LHCN-M2 (cell line): ENCODE data around the gene MRPS14. TPM values are rescaled to one million over a fixed set of nuclear protein-coding genes. Genes with fewer than 3 reads are reported as not detected.
"Not testable (repeated sequence)": the region's sequence is repeated elsewhere in the genome, so short reads cannot be mapped to it uniquely, and the experiment has no call there.

Source experiments
- DNase-seq: peaks from one replicate; pipeline ENCODE4 v3.0.0-alpha.2; 2012; ENCODE audit warnings: low read depth
- total RNA-seq: library from RNA; depleted of rRNA; stranded (reverse); fragments of >200 nt; gene quantifications from 2 replicates; pipeline ENCODE4 v1.2.3, GENCODE V29; 2014

MRPS14 gene
- total RNA-seq, 1 experiment from 2014 or later, result 17.2 TPM

DNA sequence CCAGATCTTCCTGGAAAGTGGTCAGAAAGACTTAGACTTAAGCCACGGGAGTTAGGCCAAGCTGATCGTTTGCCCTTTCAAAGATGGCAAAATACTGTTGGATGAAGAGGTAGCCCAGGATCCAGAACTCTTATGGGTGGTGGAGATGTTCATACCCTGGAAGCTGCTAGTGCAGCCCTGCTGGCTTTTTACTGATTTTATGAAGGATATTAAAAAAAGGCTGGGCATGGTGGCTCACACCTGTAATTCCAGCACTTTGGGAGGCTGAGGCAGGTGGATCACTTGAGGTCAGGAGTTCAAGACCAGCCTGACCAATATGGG lies 657 bp upstream of the MRPS14 start:
- not testable (repeated sequence) for DNase-seq

DNA sequence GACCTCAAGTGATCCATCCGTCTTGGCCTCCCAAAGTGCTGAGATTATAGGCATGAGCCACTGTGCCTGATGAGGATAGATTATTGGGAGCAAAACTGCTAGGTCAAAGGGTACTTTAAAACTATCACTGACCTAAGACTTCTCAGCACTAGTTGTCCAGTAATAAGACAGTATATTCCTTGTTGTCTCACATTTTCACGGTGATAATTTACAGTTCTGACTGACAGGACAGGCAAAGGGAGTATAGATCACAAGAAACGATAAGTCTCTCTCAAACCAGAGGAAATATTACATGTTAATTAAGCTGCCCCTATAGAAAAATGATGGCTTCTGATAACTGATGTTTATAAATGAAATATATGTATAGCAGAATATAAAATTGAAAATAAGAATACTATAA lies 3.7 kb downstream of the MRPS14 start:
- no peak for DNase-seq

DNA sequence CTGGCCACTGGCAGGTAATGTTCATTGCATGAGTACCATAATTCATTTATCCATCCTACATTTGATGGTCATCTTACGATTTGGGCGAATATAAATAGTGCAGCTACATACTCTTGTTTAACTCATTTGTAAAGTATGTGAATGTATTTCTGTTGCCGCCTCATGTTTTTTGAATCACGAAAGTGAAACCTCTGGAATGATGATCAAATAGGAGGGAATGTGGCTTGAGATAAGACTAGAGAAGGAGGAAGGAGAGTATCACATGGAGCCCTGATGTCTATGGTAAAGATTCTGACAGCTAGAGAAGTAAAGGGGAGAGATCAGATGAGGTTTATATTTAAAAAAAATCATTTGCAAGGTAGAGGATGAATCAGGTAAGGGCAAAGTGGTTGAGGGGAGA lies 8.0 kb downstream of the MRPS14 start:
- no peak for DNase-seq

DNA sequence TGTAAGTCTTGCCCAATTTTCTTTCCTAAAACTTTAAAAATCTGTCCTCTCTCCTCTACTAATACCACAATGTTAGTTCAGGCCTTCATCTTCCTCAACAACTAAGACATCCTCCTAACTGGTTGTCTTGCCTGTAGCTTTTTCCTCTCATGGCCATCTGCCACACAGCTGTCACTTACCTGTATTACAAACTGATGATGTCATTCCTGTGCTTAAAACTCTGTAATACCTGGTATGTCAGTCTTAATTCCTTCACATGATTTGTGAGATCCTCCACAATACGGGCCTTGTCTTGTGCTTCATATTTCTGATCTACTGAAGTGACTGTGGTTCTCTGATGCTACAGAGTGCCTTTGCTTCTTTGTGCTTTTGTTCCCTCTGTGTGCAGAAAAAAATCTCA lies 9.8 kb downstream of the MRPS14 start:
- no peak for DNase-seq

DNA sequence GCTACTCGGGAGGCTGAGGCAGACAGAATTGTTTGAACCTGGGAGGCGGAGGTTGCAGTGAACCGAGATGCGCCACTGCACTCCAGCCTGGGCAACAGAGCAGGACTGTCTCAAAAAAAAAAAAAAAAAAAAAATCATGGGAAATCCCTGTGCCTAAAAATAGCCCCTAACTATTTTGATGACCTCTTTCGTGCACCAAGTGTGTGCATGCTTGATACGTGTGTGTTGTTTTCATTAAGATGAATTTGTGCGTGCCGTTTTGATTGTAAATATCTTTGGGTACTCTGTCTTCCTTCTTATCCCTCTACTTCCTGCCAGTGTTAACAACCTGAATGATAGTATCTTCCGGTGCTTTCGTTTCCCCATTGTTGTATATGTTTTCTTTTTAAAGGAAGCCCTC lies 13.7 kb downstream of the MRPS14 start:
- no peak for DNase-seq

DNA sequence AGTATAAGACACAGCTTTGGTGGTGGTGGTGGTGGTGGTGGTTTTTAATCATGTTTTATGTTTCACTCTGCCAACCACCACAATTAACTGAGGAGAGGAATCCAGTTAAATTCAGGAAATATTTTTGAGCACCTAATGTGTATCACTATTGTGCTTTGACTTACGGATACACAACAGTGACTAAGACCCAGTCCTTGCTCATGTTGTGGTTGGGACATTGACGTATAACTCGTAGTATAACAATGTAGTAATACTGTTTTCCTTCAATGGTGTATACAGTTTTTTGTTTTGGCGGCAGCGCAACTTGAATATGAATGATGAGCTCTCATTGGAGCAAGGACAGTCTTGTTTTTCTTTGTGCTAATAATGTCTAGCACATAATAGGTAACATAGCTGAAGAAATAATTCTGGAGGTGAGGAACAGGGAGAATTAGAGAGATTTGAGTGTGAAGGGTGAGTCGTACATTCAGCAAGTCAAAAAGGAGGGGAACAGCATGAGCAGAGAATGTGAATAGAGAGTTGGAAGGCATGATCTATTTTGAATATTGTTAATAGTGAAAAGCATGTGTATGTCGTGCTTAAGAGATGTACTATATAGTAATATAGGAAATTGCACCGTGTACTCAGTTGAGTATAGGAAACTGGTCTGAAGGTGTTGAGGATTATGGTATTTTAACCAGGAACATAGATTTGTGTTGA lies 18.0 kb downstream of the MRPS14 start:
- no peak for DNase-seq

DNA sequence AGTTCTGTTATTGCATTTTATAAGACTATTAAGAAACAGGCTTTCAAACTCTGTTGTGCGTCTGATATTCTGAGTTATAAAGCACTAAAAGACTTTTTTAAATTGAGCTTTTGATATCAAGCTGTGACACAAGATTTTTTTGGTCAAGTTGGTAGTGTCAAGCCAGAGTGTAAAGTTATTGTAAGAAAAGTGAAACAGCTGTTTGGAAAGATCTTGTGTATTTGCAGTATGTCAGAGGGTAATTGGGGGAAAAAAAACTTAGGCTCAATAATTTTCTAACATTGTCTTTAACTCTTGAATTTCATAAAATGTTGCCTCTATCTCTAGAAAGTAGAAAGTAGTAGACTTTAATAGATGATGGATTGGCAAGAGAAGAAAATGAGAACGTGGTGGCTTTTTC lies 19.7 kb downstream of the MRPS14 start:
- DNase-seq, result peak; percentile 30

DNA sequence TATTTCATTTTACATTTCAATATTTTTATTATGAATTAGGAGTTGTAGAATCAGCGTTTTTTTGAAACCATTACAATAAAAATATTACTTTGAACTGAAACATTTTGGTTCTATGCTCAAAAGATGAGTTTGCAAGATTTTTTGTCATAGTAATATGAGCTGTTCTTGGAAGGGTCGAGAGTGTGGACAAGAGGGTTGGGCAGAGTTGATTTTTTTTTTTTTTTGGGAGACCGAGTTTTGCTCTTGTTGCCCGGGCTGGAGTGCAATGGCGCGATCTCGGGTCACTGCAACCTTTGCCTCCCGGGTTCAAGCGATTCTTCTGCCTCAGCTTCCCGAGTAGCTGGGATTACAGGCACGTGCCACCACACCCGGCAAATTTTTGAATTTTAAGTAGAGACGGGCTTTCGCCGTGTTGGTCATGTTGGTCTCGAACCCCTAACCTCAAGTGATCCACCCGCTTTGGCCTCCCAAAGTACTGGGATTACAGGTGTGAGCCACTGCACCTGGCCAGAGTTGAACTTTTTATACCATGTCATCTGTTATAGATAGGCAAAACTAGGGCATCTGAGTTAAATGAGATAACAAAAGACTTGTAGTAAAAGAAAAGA lies 20.2 kb downstream of the MRPS14 start:
- DNase-seq, result no peak

DNA sequence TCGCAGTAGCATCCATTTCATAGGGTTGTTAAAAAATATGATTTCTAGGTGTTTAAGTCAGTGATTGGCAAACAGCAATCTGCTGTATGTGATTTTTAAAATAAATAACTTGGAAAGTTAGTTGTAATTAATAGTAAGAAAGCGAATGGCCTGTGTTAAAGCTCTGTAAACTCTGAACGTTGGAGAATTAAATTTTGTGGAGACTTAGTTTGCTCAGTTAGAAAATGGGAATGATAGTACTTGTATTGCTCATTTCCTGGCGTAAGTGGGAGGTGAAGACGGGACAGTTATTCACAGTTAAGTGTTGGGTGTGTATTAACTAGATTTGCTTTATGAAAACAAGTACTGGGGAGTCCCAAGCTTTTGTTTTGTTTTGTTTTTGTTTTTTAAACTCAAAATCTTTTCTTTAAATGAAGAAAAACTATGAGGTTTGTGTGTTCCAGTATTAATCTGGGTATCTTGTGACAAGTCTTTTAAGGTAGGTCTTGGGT lies 22.5 kb downstream of the MRPS14 start:
- no peak for DNase-seq

DNA sequence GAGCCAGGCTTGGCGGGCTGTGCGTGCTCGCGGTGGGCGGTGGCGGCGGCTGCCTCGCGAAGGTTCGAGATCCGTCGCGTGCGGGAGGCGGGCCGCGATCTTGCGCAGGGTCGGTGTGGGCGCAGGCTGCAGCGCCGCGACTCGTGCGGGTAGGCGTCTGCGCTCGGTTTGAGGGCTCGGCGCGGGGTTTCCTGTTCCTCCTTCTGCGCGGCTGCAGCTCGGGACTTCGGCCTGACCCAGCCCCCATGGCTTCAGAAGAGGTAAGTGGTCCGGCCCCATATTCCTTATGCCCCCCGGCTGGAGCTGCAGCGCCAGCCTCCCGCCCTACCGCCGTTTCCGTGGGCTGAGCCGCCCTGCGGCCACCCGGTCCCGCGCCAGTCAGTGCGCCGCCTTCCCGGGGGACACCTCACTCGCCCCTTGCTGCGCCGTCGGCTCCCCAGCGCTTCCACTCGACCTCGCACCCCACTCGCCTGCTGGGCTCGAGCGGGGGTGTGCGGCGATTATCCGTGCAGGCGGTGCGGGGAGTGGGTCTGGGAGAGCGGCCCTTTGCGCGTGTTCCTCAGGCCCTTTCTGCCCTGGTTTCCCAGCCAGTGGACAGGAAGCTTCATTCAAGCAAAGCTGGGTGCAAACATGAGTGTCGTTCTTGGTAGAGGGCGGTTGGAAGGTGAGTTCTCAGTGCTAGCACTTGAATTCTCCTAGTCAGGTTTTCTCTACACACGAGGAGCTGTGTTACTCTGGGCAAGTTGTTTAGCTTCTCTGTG lies 23.1 kb downstream of the MRPS14 start, which contains the start of gene CACYBP:
TSS of gene CACYBP (plus strand) at position 12 of the 761 bp plus-strand sequence. CDS start at position 246, 234 bp downstream.
- DNase-seq, result no peak

DNA sequence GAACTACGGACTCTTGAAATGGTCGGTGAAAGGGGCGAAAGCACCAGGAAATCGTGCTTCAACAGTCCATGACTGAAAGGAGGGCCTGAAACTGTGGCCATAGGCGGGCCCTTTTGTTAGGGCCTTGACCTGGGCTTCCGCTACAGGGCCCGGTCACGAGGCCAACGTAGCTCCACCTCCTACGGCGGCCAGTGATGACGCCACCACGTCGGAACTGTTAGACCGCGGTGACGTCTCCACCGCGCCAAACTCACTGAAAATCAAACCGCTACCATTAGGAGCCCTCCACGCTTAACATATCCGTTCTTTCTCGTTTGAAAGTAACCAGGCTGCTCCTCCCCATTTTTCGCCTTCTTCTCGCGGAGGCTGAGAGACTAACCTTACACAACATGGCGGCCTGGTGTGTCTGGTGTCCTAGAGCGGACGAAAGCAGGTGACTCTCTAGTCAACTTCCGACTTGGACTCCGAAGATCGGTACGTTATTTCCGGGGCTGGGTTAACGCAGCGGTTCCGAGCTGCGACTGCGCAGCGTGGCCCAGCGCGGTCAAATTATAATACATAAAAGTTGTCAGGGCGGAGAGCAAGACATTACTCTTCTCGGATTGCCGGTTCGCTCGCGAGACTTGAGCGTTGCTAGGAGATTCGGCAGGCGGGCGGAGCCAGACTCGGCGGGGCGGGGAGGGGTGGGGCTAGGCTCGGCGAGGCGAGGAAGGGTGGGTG lies 23.8 kb downstream of the MRPS14 start:
- DNase-seq, result peak; percentile 99

DNA sequence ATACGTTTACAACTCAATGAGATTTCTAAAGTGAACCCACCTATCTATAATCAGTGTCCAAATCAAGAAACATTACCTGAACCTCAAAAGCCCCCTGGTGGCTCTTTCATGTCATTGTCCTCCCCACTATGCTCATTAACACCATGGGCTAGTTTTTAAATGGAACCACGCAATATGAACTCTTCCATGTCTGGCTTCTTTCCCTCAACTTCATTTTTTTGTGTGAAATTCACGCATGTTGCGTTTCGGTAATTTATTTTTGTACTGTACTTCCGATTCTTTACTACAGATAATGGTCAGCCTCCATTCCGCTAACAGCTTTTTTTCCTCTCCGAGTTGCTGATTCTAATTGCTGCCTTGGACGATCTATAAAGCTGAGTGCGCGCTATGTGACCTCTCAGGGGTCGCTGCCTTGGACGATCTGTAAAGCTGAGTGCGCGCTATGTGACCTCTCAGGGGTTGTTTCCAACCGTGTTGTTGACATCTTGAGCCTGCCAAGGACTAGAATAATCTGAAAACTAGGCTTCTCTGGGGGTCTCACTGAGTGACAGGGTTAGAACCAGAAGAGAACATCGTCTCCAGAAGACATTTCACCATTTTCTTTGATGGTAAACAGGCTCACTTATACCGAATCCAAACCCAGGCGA lies 24.5 kb downstream of the MRPS14 start:
- peak; percentile 65 for DNase-seq

DNA sequence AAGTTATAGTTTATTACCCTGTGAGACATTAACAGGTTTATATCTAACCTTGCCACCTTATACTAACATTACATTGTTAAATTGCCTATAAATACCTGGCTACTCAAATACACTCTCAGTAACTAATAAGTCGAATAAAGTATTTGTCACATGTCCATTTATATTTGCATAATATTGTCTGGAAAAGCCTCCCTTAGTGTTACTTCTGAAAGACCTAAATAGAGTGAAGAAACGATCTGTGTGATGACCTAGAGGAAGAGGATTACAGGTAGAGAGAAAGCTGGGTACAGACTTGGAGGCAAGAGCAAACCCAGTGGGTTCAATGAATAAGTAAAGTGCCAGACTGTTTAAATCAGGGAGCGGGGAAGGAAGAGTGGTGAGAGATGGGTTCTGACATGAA lies 26.2 kb downstream of the MRPS14 start:
- DNase-seq, result no peak

DNA sequence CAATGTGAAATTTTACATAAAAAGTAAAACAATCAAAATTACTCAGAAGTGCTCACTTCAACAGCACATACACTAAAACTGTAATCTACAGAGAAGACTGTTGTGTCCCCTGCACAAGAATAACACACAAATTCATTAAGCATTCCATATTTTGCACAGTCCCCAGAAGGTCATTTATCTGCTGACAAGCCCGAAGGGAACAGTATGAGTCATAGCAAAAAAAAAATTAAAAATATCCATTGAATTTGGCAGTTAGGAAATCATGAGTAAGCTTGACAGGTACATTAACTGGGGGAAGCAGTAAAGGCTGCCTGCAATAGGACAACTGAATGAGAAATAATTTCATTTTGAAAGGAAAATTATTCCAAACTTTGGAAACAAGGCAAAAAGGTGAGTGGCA lies 26.7 kb downstream of the MRPS14 start:
- peak; percentile 52 for DNase-seq

DNA sequence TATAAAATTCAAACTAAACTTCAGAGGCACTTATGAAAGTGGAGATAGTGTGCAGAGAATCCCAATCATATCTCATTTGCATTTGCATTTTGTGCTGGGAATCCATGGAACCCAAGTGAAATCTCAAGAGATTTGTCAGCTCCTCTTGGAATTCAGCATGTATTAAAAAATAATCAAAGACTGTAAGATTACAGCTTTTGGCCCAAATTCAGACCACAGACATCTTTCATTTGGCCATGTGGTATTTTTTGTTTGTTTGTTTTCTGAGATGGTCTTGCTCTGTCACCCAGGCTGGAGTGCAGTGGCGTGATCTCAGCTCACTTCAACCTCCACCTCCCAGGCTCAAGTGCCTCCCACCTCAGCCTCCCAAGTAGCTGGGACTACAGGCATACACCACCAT lies 27.3 kb downstream of the MRPS14 start:
- DNase-seq, result no peak

DNA sequence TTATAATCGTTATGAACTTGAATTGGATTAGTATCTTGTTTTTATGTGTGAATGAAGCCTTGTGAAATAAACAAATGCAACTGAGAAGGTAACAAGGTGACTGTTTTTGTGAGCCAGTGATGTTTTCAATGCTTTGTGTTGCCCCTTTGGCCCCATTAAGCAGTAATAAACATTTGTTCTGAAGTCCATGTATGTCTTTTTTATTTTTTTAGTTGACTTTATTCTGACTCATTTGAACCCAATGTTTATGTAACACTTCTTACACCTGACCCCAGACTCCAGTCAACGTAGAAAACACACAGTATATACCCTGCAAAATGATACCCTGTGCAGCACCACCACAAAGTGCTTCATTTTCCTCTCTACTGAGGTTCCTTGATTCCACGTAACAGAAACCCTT lies 28.1 kb downstream of the MRPS14 start:
- no peak for DNase-seq

DNA sequence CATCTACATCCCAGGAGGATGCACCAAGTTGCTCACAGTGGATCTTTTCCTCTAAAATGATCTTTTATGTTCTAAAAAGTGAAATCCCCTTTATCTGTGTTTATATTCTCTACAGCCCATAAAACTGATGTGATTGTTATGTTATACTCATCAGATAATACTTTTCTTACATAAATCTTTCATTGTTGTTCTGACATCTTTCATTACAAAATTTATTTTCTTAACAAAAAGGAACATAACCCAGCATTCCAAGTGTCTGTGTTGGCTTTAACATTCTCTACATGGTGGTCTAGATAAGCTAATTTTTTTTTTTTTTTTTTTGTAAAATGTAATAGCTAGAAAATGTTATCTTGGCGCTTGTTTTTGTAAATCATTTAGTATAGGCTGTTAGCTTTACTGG lies 31.8 kb downstream of the MRPS14 start:
- DNase-seq, result no peak

DNA sequence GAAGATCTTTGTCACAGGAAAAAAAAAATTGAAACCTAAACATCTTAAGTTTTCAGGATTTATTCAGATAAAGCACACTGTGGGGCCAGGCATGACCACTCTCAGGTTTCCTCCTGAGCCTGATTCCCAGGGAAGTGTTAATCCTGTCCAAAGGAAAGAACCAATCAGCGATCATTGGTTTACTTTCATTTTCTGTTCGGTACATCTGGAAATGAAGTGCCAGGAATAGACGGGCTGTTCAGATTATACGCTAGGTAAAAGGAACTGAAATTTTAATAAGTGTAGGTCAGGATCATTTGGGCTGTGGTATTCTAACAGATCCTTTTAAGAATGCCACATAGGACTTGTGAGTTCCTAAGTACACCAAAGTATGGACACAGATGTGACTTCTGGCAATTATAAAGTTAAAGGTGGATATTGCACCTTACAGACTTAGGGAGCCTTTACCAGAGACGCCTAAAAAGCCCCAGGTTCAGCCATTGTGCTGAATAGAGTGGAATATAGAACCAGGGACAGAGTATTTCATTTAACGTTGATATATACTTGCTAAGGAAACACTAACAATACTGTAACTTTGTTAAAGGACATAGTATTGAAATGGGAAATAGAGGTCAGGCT lies 32.7 kb downstream of the MRPS14 start:
- DNase-seq, result peak; percentile 77

DNA sequence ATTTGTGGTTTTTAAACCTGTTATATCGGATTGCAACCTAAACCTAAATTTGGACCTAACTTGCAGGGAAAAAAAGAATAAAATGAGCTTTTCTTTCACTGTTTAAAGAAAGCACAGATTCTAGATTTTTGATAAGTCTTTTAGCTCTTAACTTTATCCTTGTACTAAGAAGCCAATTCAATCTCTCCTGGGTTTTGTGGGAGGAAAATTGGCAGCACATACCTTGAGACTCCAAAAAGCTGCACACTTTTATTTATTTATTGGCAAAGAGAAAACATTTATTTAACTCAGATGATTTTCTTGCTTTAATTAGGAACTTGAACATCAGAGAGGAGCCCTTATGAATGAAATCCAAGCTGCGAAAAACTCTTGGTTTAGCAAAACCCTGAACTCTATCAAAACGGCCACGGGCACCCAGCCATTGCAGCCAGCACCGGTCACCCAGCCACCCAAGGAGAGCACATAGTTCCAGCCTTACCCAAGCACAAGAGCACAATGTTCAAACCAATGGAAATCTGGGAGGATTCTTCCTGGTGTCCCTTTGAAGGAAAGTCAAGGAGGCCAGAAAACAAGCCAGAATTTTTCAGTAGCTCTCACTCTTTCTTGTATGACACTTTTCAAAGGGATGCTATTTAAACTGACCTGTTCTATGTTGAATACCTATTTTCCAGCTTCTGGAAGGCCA lies 33.5 kb downstream of the MRPS14 start:
- no peak for DNase-seq

DNA sequence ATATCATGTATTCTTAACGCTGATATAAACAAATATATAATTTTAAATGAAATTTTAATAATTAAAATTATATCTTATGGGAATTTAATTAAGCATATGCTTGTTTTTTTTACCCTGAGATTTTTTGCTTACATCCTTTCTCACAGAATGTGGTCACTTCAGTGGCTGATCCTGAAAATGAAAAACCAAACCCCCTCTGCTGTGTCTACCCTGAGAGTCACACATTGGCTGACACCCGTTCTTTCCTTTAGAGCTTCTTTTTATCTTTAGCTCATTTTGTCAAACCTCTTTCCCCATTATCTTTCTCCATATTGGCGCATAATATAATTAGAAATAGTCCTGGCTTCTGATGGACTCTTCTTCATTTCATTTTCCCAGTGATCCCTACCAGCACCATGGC lies 34.2 kb downstream of the MRPS14 start:
- DNase-seq, result no peak

DNA sequence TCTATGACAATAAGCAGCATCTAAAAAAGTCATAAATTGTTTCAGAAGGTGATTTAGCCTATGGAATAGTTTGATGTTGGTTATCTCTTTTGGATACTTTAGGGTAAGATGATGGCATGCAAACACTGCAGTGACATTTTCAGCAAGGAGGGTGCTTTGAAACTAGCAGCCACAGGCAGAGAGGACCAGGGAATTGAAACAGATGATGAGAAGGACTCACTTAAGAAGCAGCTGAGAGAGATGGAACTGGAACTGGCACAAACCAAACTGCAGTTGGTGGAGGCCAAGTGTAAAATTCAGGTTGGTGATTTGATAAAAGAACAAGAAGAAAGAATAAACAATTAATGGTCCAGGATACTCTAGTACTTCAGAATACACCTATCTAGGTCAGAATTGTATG lies 34.7 kb downstream of the MRPS14 start:
- DNase-seq, result no peak
